HCT116 (cell line): Measurements from ENCODE around the gene BBIP1. TPM values are rescaled to one million over a fixed set of nuclear protein-coding genes. Genes with fewer than 3 reads are reported as not detected.
A peak's percentile ranks its signal among the peaks of the same experiment; 100 is the strongest.

ENCODE experiments used
- ATAC-seq: fragments of 200-7000 bp; cut with Tn5 transposase; 2 replicates; pipeline ENCODE4 v1.9.1; 2020; ENCODE audit warnings: mild to moderate bottlenecking, moderate library complexity
- BruUV-seq: library from RNA; stranded (reverse); fragments of 400-500 nt; replicated peaks from 2 replicates; lab custom pipeline; 2021; lab: Mats Ljungman, UMichigan
- CTCF ChIA-PET: fragments of 300-600 bp; sonication (Branson Sonifier 250); formaldehyde crosslinking; loops from one replicate; lab custom pipeline; 2021; ENCODE audit warnings: antibody characterized with exemption; lab: Charles Lee
- POLR2A ChIA-PET: fragments of 300-600, 350-600 bp; sonication (Branson Sonifier 250); formaldehyde crosslinking; loops from one replicate; lab custom pipeline; 2021; ENCODE audit warnings: antibody characterized with exemption; lab: Charles Lee
- RAD21 ChIA-PET, 2 experiments: fragments of 300-600 bp; sonication (Branson Sonifier 250); formaldehyde crosslinking; loops; one replicate each; lab custom pipeline; 2023; ENCODE audit warnings: low total read pairs in 2 of 2; ENCODE audit not compliant: uncharacterized antibody in 2 of 2, unreplicated experiment in 2 of 2, low non-redundant PET in 1 of 2; lab: Charles Lee
- DNase-seq: peaks from one replicate; pipeline ENCODE4 v3.0.0-alpha.2; 2010; ENCODE audit warnings: low read depth, low spot score
- H2AFZ ChIP-seq: fragments of 200-600 bp; shearing (Covaris generic), sonication (generic); 2 replicates; pipeline ENCODE4 v1.6.1; 2017; ENCODE audit warnings: low read depth, mixed run types, mixed read lengths, antibody characterized with exemption, low read length; ENCODE audit not compliant: poor library complexity, severe bottlenecking
- H3K27ac ChIP-seq: 2 replicates; pipeline ENCODE4 v1.5.1; 2012; ENCODE audit warnings: low read depth, low read length
- H3K27me3 ChIP-seq: fragments of 200-600 bp; sonication (generic); 2 replicates; pipeline ENCODE4 v1.6.1; 2016; ENCODE audit warnings: mixed run types, low read length, mixed read lengths; ENCODE audit not compliant: insufficient read depth
- H3K36me3 ChIP-seq, 2 experiments: fragments of 200-500 bp in 1 of 2; fragments of 200-600 bp in 1 of 2; sonication (Bioruptor generic) in 1 of 2; sonication (generic) in 1 of 2; 2 replicates each; pipeline versions ENCODE4 v1.5.1 to v1.6.1; 2014 to 2016; ENCODE audit warnings: low read length in 2 of 2, inconsistent platforms in 1 of 2, mixed read lengths in 1 of 2, mixed run types in 1 of 2; ENCODE audit not compliant: insufficient read depth in 2 of 2, control insufficient read depth in 1 of 2
- H3K4me1 ChIP-seq, 2 experiments: fragments of 200-600 bp in 1 of 2; sonication (generic) in 1 of 2; 2 replicates each; pipeline versions ENCODE4 v1.5.1 to v1.6.1; 2012 to 2017; ENCODE audit warnings: low read length in 2 of 2, inconsistent platforms in 1 of 2, mild to moderate bottlenecking in 1 of 2, mixed read lengths in 1 of 2, mixed run types in 1 of 2, moderate library complexity in 1 of 2; ENCODE audit not compliant: insufficient read depth in 2 of 2, control insufficient read depth in 1 of 2
- H3K4me2 ChIP-seq: fragments of 200-600 bp; sonication (generic); 2 replicates; pipeline ENCODE4 v1.6.1; 2017; ENCODE audit warnings: mixed run types, low read length, mixed read lengths
- H3K4me3 ChIP-seq, 2 experiments: fragments of 200-600 bp in 1 of 2; sonication (generic) in 1 of 2; replicated peaks in 1 of 2; 2 replicates each; pipeline ENCODE4 v1.5.1; 2011 to 2016; ENCODE audit warnings: low read length in 2 of 2, control low read depth in 1 of 2, low read depth in 1 of 2, mild to moderate bottlenecking in 1 of 2, mixed read lengths in 1 of 2, mixed run types in 1 of 2
- H3K79me2 ChIP-seq: fragments of 200-600 bp; sonication (generic); 2 replicates; pipeline ENCODE4 v1.6.1; 2017; ENCODE audit warnings: mild to moderate bottlenecking, mixed run types, low read length, moderate library complexity, mixed read lengths; ENCODE audit not compliant: insufficient read depth
- H3K9ac ChIP-seq: fragments of 200-600 bp; sonication (generic); 2 replicates; pipeline ENCODE4 v1.6.1; 2016; ENCODE audit warnings: low read length, mixed read lengths
- H3K9me2 ChIP-seq: fragments of 200-600 bp; sonication (generic), shearing (Covaris generic); 2 replicates; pipeline ENCODE4 v1.6.1; 2017; ENCODE audit warnings: mixed run types, mild to moderate bottlenecking, moderate library complexity; ENCODE audit not compliant: insufficient read depth
- H3K9me3 ChIP-seq, 2 experiments: fragments of 200-500 bp in 1 of 2; fragments of 200-600 bp in 1 of 2; sonication (Bioruptor generic) in 1 of 2; sonication (generic) in 1 of 2; 2 replicates each; pipeline ENCODE4 v1.6.1; 2014 to 2017; ENCODE audit warnings: low read length in 2 of 2, mixed read lengths in 2 of 2, inconsistent platforms in 1 of 2, low read depth in 1 of 2, mild to moderate bottlenecking in 1 of 2, mixed run types in 1 of 2, moderate library complexity in 1 of 2; ENCODE audit not compliant: control insufficient read depth in 1 of 2, insufficient read depth in 1 of 2
- H4K20me1 ChIP-seq: fragments of 200-600 bp; sonication (generic), shearing (Covaris generic); 2 replicates; pipeline ENCODE4 v1.6.1; 2017; ENCODE audit warnings: mixed run types, mild to moderate bottlenecking, moderate library complexity; ENCODE audit not compliant: insufficient read depth
- CEBPB ChIP-seq: IDR thresholded peaks from 2 replicates; pipeline ENCODE4 v1.6.1; 2012; ENCODE audit warnings: low read depth
- CTCF ChIP-seq, 3 experiments: fragments of 200-600 bp in 1 of 3; sonication (generic) in 1 of 3; IDR thresholded peaks in 2 of 3; conservative IDR thresholded peaks in 1 of 3; 2 replicates each; pipeline ENCODE4 v1.5.1; 2012 to 2017; ENCODE audit warnings: low read depth in 2 of 3, low read length in 2 of 3, antibody characterized with exemption in 1 of 3, borderline replicate concordance in 1 of 3, control low read depth in 1 of 3, mild to moderate bottlenecking in 1 of 3, mixed read lengths in 1 of 3, mixed run types in 1 of 3, moderate library complexity in 1 of 3; ENCODE audit not compliant: insufficient read depth in 1 of 3
- ELF1 ChIP-seq: IDR thresholded peaks from 2 replicates; pipeline ENCODE4 v1.6.1; 2012; ENCODE audit warnings: low read depth, borderline replicate concordance
- EZH2phosphoT487 ChIP-seq: fragments of 200-600 bp; IDR thresholded peaks from 2 replicates; pipeline ENCODE4 v1.6.1; 2018; ENCODE audit warnings: antibody characterized with exemption, borderline replicate concordance
- FOSL1 ChIP-seq: IDR thresholded peaks from 2 replicates; pipeline ENCODE4 v1.6.1; 2012; ENCODE audit warnings: low read depth
- JUND ChIP-seq: IDR thresholded peaks from 2 replicates; pipeline ENCODE4 v1.6.1; 2012
- MAX ChIP-seq: IDR thresholded peaks from 2 replicates; pipeline ENCODE4 v1.6.1; 2012
- POLR2A ChIP-seq: IDR thresholded peaks from 2 replicates; pipeline ENCODE4 v1.7.0; 2011; ENCODE audit warnings: borderline replicate concordance; ENCODE audit not compliant: insufficient read depth, insufficient read length; ENCODE audit errors: extremely low read depth
- POLR2AphosphoS5 ChIP-seq: IDR thresholded peaks from 2 replicates; pipeline ENCODE4 v1.6.1; 2011; ENCODE audit warnings: mild to moderate bottlenecking, low read depth, low read length, moderate library complexity
- RAD21 ChIP-seq: IDR thresholded peaks from 2 replicates; pipeline ENCODE4 v1.6.1; 2012; ENCODE audit warnings: low read depth, mild to moderate bottlenecking
- REST ChIP-seq: IDR thresholded peaks from 2 replicates; pipeline ENCODE4 v1.6.1; 2012; ENCODE audit warnings: low read depth
- TCF7L2 ChIP-seq: IDR thresholded peaks from 2 replicates; pipeline ENCODE4 v1.7.0; 2011; ENCODE audit warnings: borderline replicate concordance, inconsistent platforms; ENCODE audit not compliant: insufficient read depth, insufficient read length; ENCODE audit errors: extremely low read depth
- ZNF274 ChIP-seq: fragments of 200-500 bp; sonication (Bioruptor generic); IDR thresholded peaks from 2 replicates; pipeline ENCODE4 v1.6.1; 2014; ENCODE audit warnings: mild to moderate bottlenecking, low read depth, low read length, inconsistent platforms
- intact Hi-C: fragments of 100-400 bp; cut with micrococcal nuclease; formaldehyde crosslinking; loops from 2 replicates; pipeline ENCODE4 v1.10.0; 2022
- total RNA-seq: library from RNA; stranded (reverse); gene quantifications from one replicate; pipeline ENCODE4 v1.2.1, GENCODE V29; 2021; ENCODE audit not compliant: unreplicated experiment

The BBIP1 gene
- total RNA-seq, 1 experiment from 2014 or later: 38.9 TPM

- no peaks in the 10 kb centered on the region for H3K27me3 ChIP-seq
- H3K79me2 ChIP-seq: no peaks in the 10 kb centered on the region
- H3K9me3 ChIP-seq: no peaks in the 10 kb centered on the region
- H3K27ac ChIP-seq: no peak overlapping the region
- no peaks in the 10 kb centered on the region for H3K9me2 ChIP-seq
- intact Hi-C loops: no loop called here
- H3K4me2 ChIP-seq: no peak overlapping the region
- H3K4me1 ChIP-seq: peaks cover 0 to 11% of the 10 kb centered on the region in 2 experiments; a peak in 2 of 4 replicates
- no peaks in the 10 kb centered on the region; a peak in 1 of 4 replicates for H3K36me3 ChIP-seq
- TF ChIP-seq ELF1 (no peak), POLR2A (no peak), ZNF274 (no peak), REST (no peak)
- POLR2A ChIA-PET: interaction anchor here (1.0 kb wide), 1 partner anchor 12 kb away, joined by 3 read pairs; no protein-coding TSS in a partner anchor
- 0 out of 2 replicates have a peak, but pooled peaks cover under 1% of the 10 kb centered on the region for H4K20me1 ChIP-seq
- no peak overlapping the region for H3K9ac ChIP-seq
- RAD21 ChIA-PET: no interaction called here
- no peak overlapping the region for H3K4me3 ChIP-seq
- CTCF ChIA-PET: interaction anchor here (0.6 to 1.1 kb wide), 3 partner anchors 27 to 232 kb away, joined by 3 read pairs; no protein-coding TSS in a partner anchor
- no peak overlapping the region for H2AFZ ChIP-seq
- TSS peak; percentile 61 for BruUV-seq
- DNase-seq (no peak), ATAC-seq (no peak)
Observed at GRCh38 chr10:110898391-110898790, 20.6 kb downstream of the BBIP1 start.

GRCh38 chr10:110897184-110897583 is 21.8 kb downstream of the BBIP1 start:
- H3K36me3 ChIP-seq: no peaks in the 10 kb centered on the region; a peak in 1 of 4 replicates
- no TSS peak for BruUV-seq
- no peak overlapping the region for H3K4me3 ChIP-seq
- intact Hi-C loops: no loop called here
- no peak for DNase-seq
- H3K27me3 ChIP-seq: no peaks in the 10 kb centered on the region
- no peak overlapping the region for H2AFZ ChIP-seq
- ATAC-seq: no peak
- H3K9me2 ChIP-seq: no peaks in the 10 kb centered on the region
- H3K4me1 ChIP-seq: peaks cover 0 to 7% of the 10 kb centered on the region in 2 experiments; a peak in 2 of 4 replicates
- RAD21 ChIA-PET: no interaction called here
- POLR2A ChIA-PET: interaction anchor here (1.0 to 1.2 kb wide), 2 partner anchors 13 to 21 kb away, joined by 3 to 6 read pairs; partner anchors contain the start of gene BBIP1
- H4K20me1 ChIP-seq: 0 out of 2 replicates have a peak, but pooled peaks cover 3% of the 10 kb centered on the region
- H3K9ac ChIP-seq: no peak overlapping the region
- CTCF ChIA-PET: interaction anchor here (1.1 to 2.1 kb wide), 3 partner anchors 15 to 233 kb away, joined by 3 to 7 read pairs (median 6); partner anchors contain the start of genes BBIP1 and SHOC2
- no peak overlapping the region for H3K4me2 ChIP-seq
- H3K79me2 ChIP-seq: no peaks in the 10 kb centered on the region
- H3K27ac ChIP-seq: no peak overlapping the region
- no peaks in the 10 kb centered on the region for H3K9me3 ChIP-seq
- TF ChIP-seq MAX (no peak), TCF7L2 (no peak), POLR2AphosphoS5 (no peak), EZH2phosphoT487 (no peak), CTCF (IDR thresholded peaks at IDR 0.05 in 2 of 3, conservative IDR thresholded peaks at IDR 0.05 in 1 of 3; ENCODE audit: borderline replicate concordance in 1 of 3, insufficient read depth in 1 of 3, low read depth in 2 of 3, low read length in 2 of 3) (no peak), JUND (no peak), RAD21 (no peak), FOSL1 (no peak), ELF1 (no peak), CEBPB (no peak)
